Gastrocnemius medialis (tissue), 4 donors: ENCODE measurements around the gene LBX1. TPM values are rescaled to one million over a fixed set of nuclear protein-coding genes. Genes with fewer than 3 reads are reported as not detected.
"Not testable (repeated sequence)": the region's sequence is repeated elsewhere in the genome, so short reads cannot be mapped to it uniquely, and the experiment has no call there.

Experiments
- ATAC-seq, 2 donors: fragments of 150-250 bp; one replicate each; pipeline ENCODE4 v1.9.1; 2016
- DNase-seq, 2 donors: peaks; one replicate each; pipeline ENCODE4 v3.0.0-alpha.2; 2019
- H3K27ac ChIP-seq, 4 donors: fragments of 200-600 bp; sonication (generic); 1 replicate in 1 of 4; 2 replicates in 3 of 4; pipeline ENCODE4 v1.5.1; 2016 to 2018; ENCODE audit warnings: mild to moderate bottlenecking in 2 of 4, moderate library complexity in 1 of 4
- H3K27me3 ChIP-seq, 3 donors: fragments of 200-600 bp; sonication (generic) in 2 of 3; 1 replicate in 1 of 3; 2 replicates in 2 of 3; pipeline versions ENCODE4 v1.5.1 to v1.6.0; 2016 to 2019; ENCODE audit warnings: mild to moderate bottlenecking in 1 of 3, moderate library complexity in 1 of 3
- H3K36me3 ChIP-seq, 2 donors: fragments of 200-600 bp; sonication (generic) in 1 of 2; one replicate each; pipeline ENCODE4 v1.5.1; 2017 to 2018
- H3K4me1 ChIP-seq, 2 donors: fragments of 200-600 bp; sonication (generic) in 1 of 2; one replicate each; pipeline ENCODE4 v1.5.1; 2016 to 2017; ENCODE audit warnings: mild to moderate bottlenecking in 2 of 2
- H3K4me3 ChIP-seq, 4 donors: fragments of 200-600 bp; sonication (generic) in 3 of 4; 1 replicate in 1 of 4; 2 replicates in 3 of 4; pipeline ENCODE4 v1.5.1; 2016 to 2019; ENCODE audit warnings: mild to moderate bottlenecking in 2 of 4
- H3K9me3 ChIP-seq, 3 donors: fragments of 200-600 bp; sonication (generic) in 2 of 3; 1 replicate in 1 of 3; 2 replicates in 2 of 3; pipeline ENCODE4 v1.5.1; 2016 to 2019
- CTCF ChIP-seq, 5 experiments: fragments of 450-650 bp in 3 of 5; fragments of 200-600 bp in 2 of 5; sonication (generic) in 2 of 5; IDR thresholded peaks in 4 of 5; conservative IDR thresholded peaks in 1 of 5; 1 replicate in 4 of 5; 2 replicates in 1 of 5; pipeline ENCODE4 v1.5.1; 2016 to 2019; ENCODE audit warnings: antibody characterized with exemption in 5 of 5, mild to moderate bottlenecking in 3 of 5, moderate library complexity in 3 of 5
- POLR2A ChIP-seq, 2 donors: fragments of 450-650 bp; IDR thresholded peaks; one replicate each; pipeline ENCODE4 v1.6.1; 2017; ENCODE audit warnings: antibody characterized with exemption in 2 of 2, mild to moderate bottlenecking in 2 of 2, moderate library complexity in 2 of 2
- in situ Hi-C, 4 donors: fragments of 200-750 bp; cut with MboI; loops; one replicate each; pipeline versions ENCODE4 v1.15.0 to v1.8.0; 2017; ENCODE audit warnings: low sequenced_read_pairs in 4 of 4
- intact Hi-C: fragments of 100-400 bp; cut with DNase I; formaldehyde crosslinking; loops from one replicate; pipeline ENCODE4 v1.15.1; 2023; ENCODE audit warnings: low total_unique reads
- total RNA-seq, 4 donors: library from RNA; depleted of rRNA; stranded (reverse); fragments of >200 nt; gene quantifications; one replicate each; pipeline versions ENCODE4 v1.1.0 to v1.2.3, GENCODE V29; 2016

The LBX1 gene
- total RNA-seq, 4 donors from 2014 or later: 10.7 to 25.9 (median 13.0) TPM

- in situ Hi-C loops: loop anchor here in 1 of 4 donors (25.0 kb wide), 1 partner anchor 229 kb away; no protein-coding TSS in a partner anchor
- no peak for ATAC-seq
- H3K27me3 ChIP-seq: peaks cover 0 to 24% (median 9%) of the 10 kb centered on the region in 3 donors
Observed at GRCh38 chr10:101208543-101208942, 20.7 kb downstream of the LBX1 start.

GRCh38 chr10:101207026-101207425 lies 22.2 kb downstream of the LBX1 start:
- Histone ChIP-seq H3K4me1 (no peaks in the 10 kb centered on the region), H3K36me3 (no peaks in the 10 kb centered on the region), H3K9me3 (no peaks in the 10 kb centered on the region), H3K27me3 (peaks cover 0 to 12% (median 9%) of the 10 kb centered on the region in 3 donors), H3K27ac (no peak overlapping the region), H3K4me3 (no peak overlapping the region)
- no peak for TF ChIP-seq POLR2A (IDR thresholded peaks at IDR 0.05)
- no peak for TF ChIP-seq CTCF (IDR thresholded peaks at IDR 0.05 in 4 of 5, conservative IDR thresholded peaks at IDR 0.05 in 1 of 5)
- in situ Hi-C loops (loop anchor here in 1 of 4 donors (25.0 kb wide), 1 partner anchor 230 kb away; no protein-coding TSS in a partner anchor), intact Hi-C loops (no loop called here)
- no peak for ATAC-seq
- DNase-seq: no peak

More at GRCh38 chr10:101208543-101208942, 20.7 kb downstream of the LBX1 start:
- no peak overlapping the region for H3K4me3 ChIP-seq
- no peaks in the 10 kb centered on the region for H3K4me1 ChIP-seq
- no peak overlapping the region for H3K27ac ChIP-seq
- TF ChIP-seq POLR2A (IDR thresholded peaks at IDR 0.05) (no peak), CTCF (IDR thresholded peaks at IDR 0.05 in 4 of 5, conservative IDR thresholded peaks at IDR 0.05 in 1 of 5) (no peak)
- no peaks in the 10 kb centered on the region for H3K36me3 ChIP-seq
- no peak for DNase-seq
- no peaks in the 10 kb centered on the region for H3K9me3 ChIP-seq
- intact Hi-C loops: no loop called here

GRCh38 chr10:101202667-101203066 lies 26.6 kb downstream of the LBX1 start:
- H3K27me3 ChIP-seq, H3K9me3 ChIP-seq, intact Hi-C loops, ATAC-seq, H3K36me3 ChIP-seq, DNase-seq, H3K4me1 ChIP-seq, H3K27ac ChIP-seq, H3K4me3 ChIP-seq: not testable (repeated sequence)
- in situ Hi-C loops: loop anchor here in 1 of 4 donors (25.0 kb wide), 1 partner anchor 235 kb away; no protein-coding TSS in a partner anchor

- H3K4me3 ChIP-seq, H3K9me3 ChIP-seq, DNase-seq, H3K4me1 ChIP-seq, H3K27ac ChIP-seq, intact Hi-C loops, in situ Hi-C loops, ATAC-seq, H3K27me3 ChIP-seq, H3K36me3 ChIP-seq: not testable (repeated sequence)
Observed at GRCh38 chr10:101198326-101198977, 30.8 kb downstream of the LBX1 start.

GRCh38 chr10:101195921-101196320 lies 33.3 kb downstream of the LBX1 start:
- in situ Hi-C loops (no loop called here), intact Hi-C loops (no loop called here)
- Histone ChIP-seq H3K9me3 (no peaks in the 10 kb centered on the region), H3K27ac (no peak overlapping the region), H3K4me3 (no peak overlapping the region), H3K4me1 (no peaks in the 10 kb centered on the region), H3K27me3 (no peaks in the 10 kb centered on the region), H3K36me3 (no peaks in the 10 kb centered on the region)
- ATAC-seq (no peak), DNase-seq (no peak)
- TF ChIP-seq CTCF (IDR thresholded peaks at IDR 0.05 in 4 of 5, conservative IDR thresholded peaks at IDR 0.05 in 1 of 5) (no peak), POLR2A (IDR thresholded peaks at IDR 0.05) (no peak)
